Gastrocnemius medialis (tissue), 4 donors: ENCODE measurements around the gene FYCO1.

Source experiments
- CTCF ChIP-seq, 5 experiments: fragments of 450-650 bp in 3 of 5; fragments of 200-600 bp in 2 of 5; sonication (generic) in 2 of 5; IDR thresholded peaks in 4 of 5; conservative IDR thresholded peaks in 1 of 5; 1 replicate in 4 of 5; 2 replicates in 1 of 5; pipeline ENCODE4 v1.5.1; 2016 to 2019; ENCODE audit warnings: antibody characterized with exemption in 5 of 5, mild to moderate bottlenecking in 3 of 5, moderate library complexity in 3 of 5
- POLR2A ChIP-seq, 2 donors: fragments of 450-650 bp; IDR thresholded peaks; one replicate each; pipeline ENCODE4 v1.6.1; 2017; ENCODE audit warnings: antibody characterized with exemption in 2 of 2, mild to moderate bottlenecking in 2 of 2, moderate library complexity in 2 of 2

- no peak for TF ChIP-seq POLR2A (IDR thresholded peaks at IDR 0.05)
- TF ChIP-seq CTCF (IDR thresholded peaks at IDR 0.05 in 4 of 5, conservative IDR thresholded peaks at IDR 0.05 in 1 of 5), result no peak
These were observed 36.1 kb upstream of the FYCO1 start for GRCh38 chr3:46031747-46032146.
